Naive thymus-derived CD4-positive, alpha-beta T cell (primary cell): ENCODE data around the gene ZNF362. TPM values are rescaled to one million over a fixed set of nuclear protein-coding genes. Genes with fewer than 3 reads are reported as not detected.

Experiments
- ATAC-seq: fragments of 150-1000 bp; cut with Tn5 transposase; 2 replicates; pipeline ENCODE4 v1.10.0; 2021; ENCODE audit warnings: mild to moderate bottlenecking, moderate library complexity
- CTCF ChIA-PET: fragments of 350-600 bp; sonication (Branson Sonifier 250); formaldehyde crosslinking; loops from one replicate; lab custom pipeline; 2021; ENCODE audit warnings: antibody characterized with exemption; lab: Charles Lee
- POLR2A ChIA-PET: fragments of 350-600 bp; sonication (Branson Sonifier 250); formaldehyde crosslinking; loops from one replicate; lab custom pipeline; 2021; ENCODE audit warnings: antibody characterized with exemption, inconsistent platforms; lab: Charles Lee
- DNase-seq, 9 donors: peaks; one replicate each; pipeline versions ENCODE4 v3.0.0 to v3.0.0-alpha.2; 2020 to 2022; ENCODE audit warnings: mixed read lengths in 1 of 9
- H3K27ac ChIP-seq: one replicate; pipeline ENCODE4 v1.7.0; 2013; ENCODE audit warnings: mild to moderate bottlenecking, low read depth, low read length, moderate library complexity
- H3K27me3 ChIP-seq, 2 donors: one replicate each; pipeline ENCODE4 v1.7.0; 2013; ENCODE audit warnings: low read length in 2 of 2, mild to moderate bottlenecking in 2 of 2, moderate library complexity in 2 of 2; ENCODE audit not compliant: control insufficient read depth in 2 of 2, insufficient read depth in 2 of 2
- H3K36me3 ChIP-seq, 3 experiments: 1 replicate in 2 of 3; 2 replicates in 1 of 3; pipeline ENCODE4 v1.7.0; 2013; ENCODE audit warnings: low read length in 3 of 3, mild to moderate bottlenecking in 3 of 3, moderate library complexity in 1 of 3; ENCODE audit not compliant: insufficient read depth in 3 of 3, control insufficient read depth in 2 of 3
- H3K4me1 ChIP-seq, 2 donors: one replicate each; pipeline ENCODE4 v1.7.0; 2013; ENCODE audit warnings: low read length in 2 of 2, mild to moderate bottlenecking in 2 of 2, moderate library complexity in 1 of 2; ENCODE audit not compliant: control insufficient read depth in 2 of 2, insufficient read depth in 2 of 2
- H3K4me3 ChIP-seq: 2 replicates; pipeline ENCODE4 v1.7.0; 2013; ENCODE audit warnings: mild to moderate bottlenecking, low read length
- H3K9me3 ChIP-seq, 3 experiments: 1 replicate in 2 of 3; 2 replicates in 1 of 3; pipeline ENCODE4 v1.7.0; 2013; ENCODE audit warnings: low read length in 3 of 3; ENCODE audit not compliant: control insufficient read depth in 2 of 3
- H3K27ac Mint-ChIP-seq, 9 donors: one replicate each; pipeline ENCODE4 v1.8.0; 2020 to 2022; ENCODE audit warnings: mixed read lengths in 9 of 9, mild to moderate bottlenecking in 8 of 9, moderate library complexity in 5 of 9, inconsistent platforms in 2 of 9
- H3K27me3 Mint-ChIP-seq, 5 donors: one replicate each; pipeline ENCODE4 v1.8.0; 2021 to 2022; ENCODE audit warnings: mixed read lengths in 5 of 5, mild to moderate bottlenecking in 1 of 5
- H3K36me3 Mint-ChIP-seq, 5 donors: one replicate each; pipeline ENCODE4 v1.8.0; 2020 to 2022; ENCODE audit warnings: mixed read lengths in 5 of 5, mild to moderate bottlenecking in 3 of 5, inconsistent platforms in 1 of 5
- H3K4me1 Mint-ChIP-seq, 7 donors: one replicate each; pipeline ENCODE4 v1.8.0; 2020 to 2022; ENCODE audit warnings: mixed read lengths in 7 of 7, mild to moderate bottlenecking in 3 of 7, inconsistent platforms in 1 of 7
- H3K4me3 Mint-ChIP-seq, 10 donors: one replicate each; pipeline ENCODE4 v1.8.0; 2020 to 2022; ENCODE audit warnings: mild to moderate bottlenecking in 10 of 10, mixed read lengths in 10 of 10, moderate library complexity in 6 of 10, inconsistent platforms in 2 of 10
- H3K9me3 Mint-ChIP-seq, 11 donors: one replicate each; pipeline ENCODE4 v1.8.0; 2020 to 2022; ENCODE audit warnings: mixed read lengths in 11 of 11, mild to moderate bottlenecking in 4 of 11, inconsistent platforms in 1 of 11, moderate library complexity in 1 of 11
- intact Hi-C, 2 donors: fragments of 100-400 bp; cut with micrococcal nuclease; formaldehyde crosslinking; loops; one replicate each; pipeline ENCODE4 v1.15.1; 2023
- polyA plus RNA-seq, 2 donors: library from polyadenylated mRNA; unstranded; fragments of 300-500 nt; fragmentation: Illumina TruSeq; gene quantifications; one replicate each; pipeline ENCODE4 v1.2.3, GENCODE V29; 2021
- total RNA-seq, 6 experiments: library from RNA in 5 of 6; stranded (reverse) in 5 of 6; gene quantifications; 1 replicate in 5 of 6; 2 replicates in 1 of 6; pipeline ENCODE4 v1.2.3 and lab custom pipeline; 2021 to 2026

ZNF362 gene
- total and polyA plus RNA-seq, 7 experiments from 2014 or later: 17.2 to 30.5 (median 27.0) TPM

GRCh38 chr1:33346927-33347649, 90.8 kb downstream of the ZNF362 start:
- H3K4me1 ChIP-seq: peaks cover 23 to 25% of the 10 kb centered on the region in 2 donors
- peaks cover 32 to 69% (median 59%) of the 10 kb centered on the region in 7 donors for H3K4me1 Mint-ChIP-seq
- peaks cover 0 to 7% (median 0%) of the 10 kb centered on the region in 5 donors for H3K27me3 Mint-ChIP-seq
- CTCF ChIA-PET: no interaction called here
- no peak overlapping the region for H3K27ac ChIP-seq
- no peak overlapping the region for H3K4me3 ChIP-seq
- H3K36me3 ChIP-seq: peaks cover 0 to 5% (median 0%) of the 10 kb centered on the region in 3 experiments
- no peak for DNase-seq
- intact Hi-C loops: loop anchor here in 1 of 2 donors (5.0 kb wide), 1 partner anchor 125 kb away; the partner anchor contains the start of gene ZSCAN20
- no peaks in the 10 kb centered on the region for H3K9me3 ChIP-seq
- POLR2A ChIA-PET: no interaction called here
- H3K36me3 Mint-ChIP-seq: peaks cover 0 to 13% (median 0%) of the 10 kb centered on the region in 5 donors
- no peaks in the 10 kb centered on the region for H3K9me3 Mint-ChIP-seq
- no peaks in the 10 kb centered on the region for H3K27me3 ChIP-seq
- no peak for ATAC-seq
- peak overlapping the region; percentile 60 to 96 (median 86) for H3K4me3 Mint-ChIP-seq
- peak overlapping the region; percentile 0 to 78 (median 31) for H3K27ac Mint-ChIP-seq

- CTCF ChIA-PET: no interaction called here
- POLR2A ChIA-PET: no interaction called here
Observed at GRCh38 chr1:33347650-33347992, 91.3 kb downstream of the ZNF362 start.

GRCh38 chr1:33348194-33348593, 91.9 kb downstream of the ZNF362 start:
- Mint-ChIP-seq H3K27me3 (peaks cover 0 to 7% (median 0%) of the 10 kb centered on the region in 5 donors), H3K4me1 (peaks cover 32 to 63% (median 54%) of the 10 kb centered on the region in 7 donors), H3K36me3 (peaks cover 0 to 13% (median 0%) of the 10 kb centered on the region in 5 donors), H3K27ac (peak overlapping the region in 7 of 9 donors; percentile 76 to 94 (median 89)), H3K4me3 (peak overlapping the region; percentile 85 to 98 (median 90)), H3K9me3 (no peaks in the 10 kb centered on the region)
- Histone ChIP-seq H3K4me1 (peaks cover 23 to 25% of the 10 kb centered on the region in 2 donors), H3K27me3 (no peaks in the 10 kb centered on the region), H3K9me3 (no peaks in the 10 kb centered on the region), H3K27ac (peak overlapping the region; percentile 60), H3K4me3 (peak overlapping the region; percentile 61), H3K36me3 (no peaks in the 10 kb centered on the region)
- ATAC-seq: no peak
- no peak for DNase-seq
- ChIA-PET POLR2A (interaction anchor here (1.3 to 2.0 kb wide), 2 partner anchors 8 to 52 kb away, joined by 4 to 7 read pairs; no protein-coding TSS in a partner anchor), CTCF (interaction anchor here (0.8 kb wide), 1 partner anchor 527 kb away, joined by 3 read pairs; no protein-coding TSS in a partner anchor)
- intact Hi-C loops: loop anchor here (2.0 to 5.0 kb wide), 4 partner anchors 91 to 531 kb away; partner anchors contain the start of genes ZNF362 (in 2 of the 2), S100PBP (in 1 of the 2), YARS1 (in 1 of the 2) and ZSCAN20 (in 1 of the 2)

More at GRCh38 chr1:33347650-33347992, 91.3 kb downstream of the ZNF362 start:
- peak overlapping the region; percentile 12 to 96 (median 86) for H3K4me3 Mint-ChIP-seq
- peaks cover 0 to 7% (median 0%) of the 10 kb centered on the region in 5 donors for H3K27me3 Mint-ChIP-seq
- Histone ChIP-seq H3K27me3 (no peaks in the 10 kb centered on the region), H3K4me1 (peaks cover 23 to 25% of the 10 kb centered on the region in 2 donors), H3K9me3 (no peaks in the 10 kb centered on the region), H3K27ac (no peak overlapping the region), H3K4me3 (no peak overlapping the region), H3K36me3 (no peaks in the 10 kb centered on the region)
- DNase-seq (no peak), ATAC-seq (no peak)
- intact Hi-C loops: loop anchor here in 1 of 2 donors (5.0 kb wide), 1 partner anchor 125 kb away; the partner anchor contains the start of gene ZSCAN20
- H3K4me1 Mint-ChIP-seq: peaks cover 32 to 67% (median 57%) of the 10 kb centered on the region in 7 donors
- H3K27ac Mint-ChIP-seq: peak overlapping the region in 6 of 9 donors; percentile 0 to 76 (median 19)
- H3K9me3 Mint-ChIP-seq: no peaks in the 10 kb centered on the region
- H3K36me3 Mint-ChIP-seq: peaks cover 0 to 13% (median 0%) of the 10 kb centered on the region in 5 donors

GRCh38 chr1:33348676-33349080, 92.4 kb downstream of the ZNF362 start:
- H3K9me3 Mint-ChIP-seq: no peaks in the 10 kb centered on the region
- intact Hi-C loops: loop anchor here (1.0 to 5.0 kb wide), 6 partner anchors 92 to 532 kb away; partner anchors contain the start of genes ZNF362 (in 2 of the 2), AZIN2 (in 1 of the 2), S100PBP (in 1 of the 2) and TRIM62 (in 1 of the 2)
- no peaks in the 10 kb centered on the region for H3K9me3 ChIP-seq
- peaks cover 32 to 61% (median 51%) of the 10 kb centered on the region in 7 donors for H3K4me1 Mint-ChIP-seq
- H3K27me3 ChIP-seq: no peaks in the 10 kb centered on the region
- peaks cover 0 to 13% (median 0%) of the 10 kb centered on the region in 5 donors for H3K36me3 Mint-ChIP-seq
- peak overlapping the region; percentile 85 to 98 (median 90) for H3K4me3 Mint-ChIP-seq
- peaks cover 23 to 25% of the 10 kb centered on the region in 2 donors for H3K4me1 ChIP-seq
- DNase-seq (peak in 3 of 9 donors; percentile 7 to 37 (median 7)), ATAC-seq (no peak)
- POLR2A ChIA-PET: interaction anchor here (1.3 to 2.0 kb wide), 2 partner anchors 8 to 53 kb away, joined by 4 to 7 read pairs; no protein-coding TSS in a partner anchor
- peaks cover 0 to 7% (median 0%) of the 10 kb centered on the region in 5 donors for H3K27me3 Mint-ChIP-seq
- H3K36me3 ChIP-seq: no peaks in the 10 kb centered on the region
- peak overlapping the region; percentile 61 for H3K4me3 ChIP-seq
- CTCF ChIA-PET: interaction anchor here (0.8 kb wide), 1 partner anchor 528 kb away, joined by 3 read pairs; no protein-coding TSS in a partner anchor
- peak overlapping the region; percentile 31 to 94 (median 89) for H3K27ac Mint-ChIP-seq
- H3K27ac ChIP-seq: peak overlapping the region; percentile 60

- CTCF ChIA-PET: no interaction called here
- intact Hi-C loops: loop anchor here (1.0 to 5.0 kb wide), 6 partner anchors 92 to 532 kb away; partner anchors contain the start of genes ZNF362 (in 2 of the 2), AZIN2 (in 1 of the 2), S100PBP (in 1 of the 2) and TRIM62 (in 1 of the 2)
- Histone ChIP-seq H3K27me3 (no peaks in the 10 kb centered on the region), H3K4me3 (peak overlapping the region; percentile 61), H3K36me3 (no peaks in the 10 kb centered on the region), H3K4me1 (peaks cover 23 to 25% of the 10 kb centered on the region in 2 donors), H3K27ac (peak overlapping the region; percentile 60), H3K9me3 (no peaks in the 10 kb centered on the region)
- peak; percentile 18 to 61 (median 39) for DNase-seq
- peak overlapping the region; percentile 85 to 98 (median 90) for H3K4me3 Mint-ChIP-seq
- peak overlapping the region; percentile 31 to 94 (median 89) for H3K27ac Mint-ChIP-seq
- H3K36me3 Mint-ChIP-seq: peaks cover 0 to 13% (median 0%) of the 10 kb centered on the region in 5 donors
- peaks cover 32 to 55% (median 50%) of the 10 kb centered on the region in 7 donors for H3K4me1 Mint-ChIP-seq
- peak; percentile 34 for ATAC-seq
- H3K9me3 Mint-ChIP-seq: no peaks in the 10 kb centered on the region
- peaks cover 0 to 7% (median 0%) of the 10 kb centered on the region in 5 donors for H3K27me3 Mint-ChIP-seq
- POLR2A ChIA-PET: interaction anchor here (0.9 to 2.0 kb wide), 4 partner anchors 9 to 53 kb away, joined by 3 to 7 read pairs (median 4); no protein-coding TSS in a partner anchor
Observed at GRCh38 chr1:33349081-33349759, 92.9 kb downstream of the ZNF362 start.
